Mononuclear cell (primary cell): Measurements from ENCODE around the gene NCAN. TPM values are rescaled to one million over a fixed set of nuclear protein-coding genes. Genes with fewer than 3 reads are reported as not detected.

Experiments
- total RNA-seq: library from RNA; depleted of rRNA; stranded (reverse); fragments of >200 nt; gene quantifications from one replicate; pipeline ENCODE4 v1.2.3, GENCODE V29; 2012

NCAN gene
- total RNA-seq, 1 donor = not detected

Other genes with a start within 250 kb of the NCAN start
- 41.5 TPM for gene SUGP2, start 178.4 kb upstream of the NCAN start, total RNA-seq
- gene ARMC6, start 178.4 kb upstream of the NCAN start, total RNA-seq = 5.9 TPM
- gene SLC25A42, start 148.0 kb upstream of the NCAN start, total RNA-seq = 6.4 TPM
- 5.5 TPM for gene TMEM161A, start 73.5 kb upstream of the NCAN start, total RNA-seq
- 0.10 TPM for gene MEF2B, start 41.7 kb upstream of the NCAN start, total RNA-seq
- 4.6 TPM for gene BORCS8, start 19.8 kb upstream of the NCAN start, total RNA-seq
- 30.4 TPM for gene RFXANK, start 19.7 kb upstream of the NCAN start, total RNA-seq
- gene NR2C2AP, start 8.5 kb upstream of the NCAN start, total RNA-seq = 8.0 TPM
- gene TM6SF2, start 61.3 kb downstream of the NCAN start, total RNA-seq = not detected
- 23.5 TPM for gene SUGP1, start 108.6 kb downstream of the NCAN start, total RNA-seq
- 55.8 TPM for gene MAU2, start 108.9 kb downstream of the NCAN start, total RNA-seq
- 66.5 TPM for gene GATAD2A, start 193.7 kb downstream of the NCAN start, total RNA-seq